Neural progenitor cell (in vitro differentiated cells): Measurements from ENCODE around the gene KLHL33. TPM values are rescaled to one million over a fixed set of nuclear protein-coding genes. Genes with fewer than 3 reads are reported as not detected.

Source experiments
- DNase-seq: peaks from one replicate; pipeline ENCODE4 v3.0.0-alpha.2; 2016; ENCODE audit warnings: low spot score
- H2AFZ ChIP-seq: fragments of 200-600 bp; sonication (generic); replicated peaks from 2 replicates; pipeline ENCODE4 v1.6.1; 2016; ENCODE audit warnings: antibody characterized with exemption
- H3F3A ChIP-seq: fragments of 200-600 bp; sonication (generic); 2 replicates; pipeline ENCODE4 v1.6.1; 2016; ENCODE audit warnings: antibody characterized with exemption, low read depth
- H3K27ac ChIP-seq: fragments of 200-600 bp; sonication (generic); 2 replicates; pipeline ENCODE4 v1.5.1; 2016; ENCODE audit warnings: mild to moderate bottlenecking
- H3K27me3 ChIP-seq: fragments of 200-600 bp; sonication (generic); 2 replicates; pipeline ENCODE4 v1.6.1; 2016; ENCODE audit warnings: mild to moderate bottlenecking, moderate library complexity
- H3K36me3 ChIP-seq: fragments of 200-600 bp; sonication (generic); 2 replicates; pipeline ENCODE4 v1.5.1; 2016
- H3K4me1 ChIP-seq: fragments of 200-600 bp; sonication (generic); 2 replicates; pipeline ENCODE4 v1.6.1; 2016; ENCODE audit warnings: mixed run types
- H3K4me2 ChIP-seq: fragments of 200-600 bp; sonication (generic); 2 replicates; pipeline ENCODE4 v1.6.1; 2016
- H3K4me3 ChIP-seq: fragments of 200-600 bp; sonication (generic); 2 replicates; pipeline ENCODE4 v1.5.1; 2016
- H3K79me2 ChIP-seq: fragments of 200-600 bp; sonication (generic); 2 replicates; pipeline ENCODE4 v1.6.1; 2016; ENCODE audit warnings: low read depth
- H3K9ac ChIP-seq: fragments of 200-600 bp; sonication (generic); 2 replicates; pipeline ENCODE4 v1.6.1; 2016
- H3K9me3 ChIP-seq: fragments of 200-600 bp; sonication (generic); 2 replicates; pipeline ENCODE4 v1.5.1; 2016; ENCODE audit warnings: low read depth
- H4K20me1 ChIP-seq: fragments of 200-600 bp; sonication (generic); 2 replicates; pipeline ENCODE4 v1.6.1; 2016; ENCODE audit warnings: low read depth
- H3K27ac Mint-ChIP-seq: 3 replicates; pipeline ENCODE4 v1.8.0; 2021; ENCODE audit warnings: mixed read lengths
- H3K27me3 Mint-ChIP-seq: 2 replicates; pipeline ENCODE4 v1.8.0; 2022; ENCODE audit warnings: low read depth, mild to moderate bottlenecking, inconsistent platforms, moderate library complexity, mixed read lengths; ENCODE audit not compliant: insufficient read depth
- H3K36me3 Mint-ChIP-seq: 3 replicates; pipeline ENCODE4 v1.8.0; 2021; ENCODE audit warnings: mixed read lengths
- H3K4me1 Mint-ChIP-seq: 3 replicates; pipeline ENCODE4 v1.8.0; 2021; ENCODE audit warnings: mixed read lengths
- H3K4me3 Mint-ChIP-seq: 3 replicates; pipeline ENCODE4 v1.8.0; 2021; ENCODE audit warnings: mild to moderate bottlenecking, moderate library complexity, mixed read lengths
- H3K9me3 Mint-ChIP-seq: 3 replicates; pipeline ENCODE4 v1.8.0; 2020; ENCODE audit warnings: mixed read lengths
- CTCF ChIP-seq: fragments of 200-600 bp; sonication (generic); IDR thresholded peaks from 2 replicates; pipeline ENCODE4 v1.5.1; 2017; ENCODE audit warnings: antibody characterized with exemption, mild to moderate bottlenecking
- EZH2 ChIP-seq: fragments of 200-600 bp; sonication (generic); IDR thresholded peaks from 2 replicates; pipeline ENCODE4 v1.6.1; 2017; ENCODE audit warnings: antibody characterized with exemption, mild to moderate bottlenecking, moderate library complexity
- EZH2phosphoT487 ChIP-seq: fragments of 200-600 bp; sonication (generic); IDR thresholded peaks from 2 replicates; pipeline ENCODE4 v1.6.1; 2017; ENCODE audit warnings: antibody characterized with exemption
- total RNA-seq: library from RNA; depleted of rRNA; stranded (reverse); fragments of >200 nt; gene quantifications from 2 replicates; pipeline ENCODE4 v1.2.3, GENCODE V29; 2015; ENCODE audit warnings: low replicate concordance

KLHL33 gene
- total RNA-seq, 1 donor from 2014 or later = not detected

GRCh38 chr14:20477211-20477876 is 41.4 kb upstream of the KLHL33 start:
- peaks cover 12% of the 10 kb centered on the region for H3K4me1 ChIP-seq
- H3K4me2 ChIP-seq = no peak overlapping the region
- Mint-ChIP-seq H3K9me3 (peaks cover 2% of the 10 kb centered on the region), H3K4me1 (peaks cover 2% of the 10 kb centered on the region), H3K36me3 (peaks cover 29% of the 10 kb centered on the region), H3K4me3 (no peak overlapping the region), H3K27ac (no peak overlapping the region), H3K27me3 (no peaks in the 10 kb centered on the region)
- no peaks in the 10 kb centered on the region for H3K9me3 ChIP-seq
- DNase-seq = no peak
- no peak overlapping the region for H2AFZ ChIP-seq
- no peaks in the 10 kb centered on the region for H3K27me3 ChIP-seq
- H3K9ac ChIP-seq = no peak overlapping the region
- no peaks in the 10 kb centered on the region for H3F3A ChIP-seq
- H3K79me2 ChIP-seq = peaks cover under 1% of the 10 kb centered on the region
- TF ChIP-seq EZH2 = no peak
- no peak for TF ChIP-seq EZH2phosphoT487
- H3K36me3 ChIP-seq = no peaks in the 10 kb centered on the region
- H3K27ac ChIP-seq = no peak overlapping the region
- no peak overlapping the region for H3K4me3 ChIP-seq
- H4K20me1 ChIP-seq = no peaks in the 10 kb centered on the region

- H3K9ac ChIP-seq = no peak overlapping the region
These were observed 40.8 kb upstream of the KLHL33 start for GRCh38 chr14:20476776-20477175.

GRCh38 chr14:20472536-20473169 is 36.7 kb upstream of the KLHL33 start:
- Histone ChIP-seq H3K9me3 (no peaks in the 10 kb centered on the region), H3K36me3 (no peaks in the 10 kb centered on the region), H3K27ac (no peak overlapping the region), H4K20me1 (no peaks in the 10 kb centered on the region), H3K4me1 (peaks cover 5% of the 10 kb centered on the region), H3K27me3 (no peaks in the 10 kb centered on the region), H3K4me2 (no peak overlapping the region), H2AFZ (no peak overlapping the region), H3K79me2 (peaks cover 28% of the 10 kb centered on the region), H3F3A (peaks cover 16% of the 10 kb centered on the region), H3K4me3 (no peak overlapping the region), H3K9ac (no peak overlapping the region)
- DNase-seq = no peak
- Mint-ChIP-seq H3K4me3 (peak overlapping the region; percentile 21), H3K36me3 (peaks cover 30% of the 10 kb centered on the region), H3K9me3 (peaks cover 2% of the 10 kb centered on the region), H3K4me1 (peaks cover 12% of the 10 kb centered on the region), H3K27me3 (peaks cover 3% of the 10 kb centered on the region), H3K27ac (no peak overlapping the region)
- TF ChIP-seq CTCF = no peak

More at GRCh38 chr14:20476776-20477175, 40.8 kb upstream of the KLHL33 start:
- Histone ChIP-seq H4K20me1 (no peaks in the 10 kb centered on the region), H3K4me2 (no peak overlapping the region), H3K27ac (no peak overlapping the region), H3K4me3 (no peak overlapping the region), H3K36me3 (no peaks in the 10 kb centered on the region), H3K4me1 (peaks cover 6% of the 10 kb centered on the region), H3K79me2 (peaks cover 7% of the 10 kb centered on the region), H2AFZ (no peak overlapping the region), H3F3A (no peaks in the 10 kb centered on the region), H3K27me3 (no peaks in the 10 kb centered on the region), H3K9me3 (no peaks in the 10 kb centered on the region)
- no peak for DNase-seq
- Mint-ChIP-seq H3K4me3 (no peak overlapping the region), H3K4me1 (no peaks in the 10 kb centered on the region), H3K9me3 (peaks cover 2% of the 10 kb centered on the region), H3K27me3 (no peaks in the 10 kb centered on the region), H3K27ac (no peak overlapping the region), H3K36me3 (peaks cover 30% of the 10 kb centered on the region)
- TF ChIP-seq EZH2phosphoT487 (no peak), EZH2 (no peak), CTCF (no peak)

GRCh38 chr14:20470603-20470901 is 34.6 kb upstream of the KLHL33 start:
- peaks cover 2% of the 10 kb centered on the region for H3K9me3 Mint-ChIP-seq
- peaks cover 28% of the 10 kb centered on the region for H3K79me2 ChIP-seq
- H2AFZ ChIP-seq = no peak overlapping the region
- peaks cover 12% of the 10 kb centered on the region for H3K4me1 Mint-ChIP-seq
- H3K27me3 Mint-ChIP-seq = peaks cover 3% of the 10 kb centered on the region
- DNase-seq = no peak
- no peak overlapping the region for H3K9ac ChIP-seq
- H3K4me3 ChIP-seq = peak overlapping the region; percentile 70
- H3K27ac Mint-ChIP-seq = no peak overlapping the region
- TF ChIP-seq EZH2 = no peak
- TF ChIP-seq CTCF = no peak
- no peak for TF ChIP-seq EZH2phosphoT487
- peaks cover 16% of the 10 kb centered on the region for H3F3A ChIP-seq
- H3K4me3 Mint-ChIP-seq = peak overlapping the region; percentile 96
- no peaks in the 10 kb centered on the region for H3K9me3 ChIP-seq
- no peaks in the 10 kb centered on the region for H4K20me1 ChIP-seq
- no peaks in the 10 kb centered on the region for H3K27me3 ChIP-seq
- H3K4me1 ChIP-seq = peaks cover 5% of the 10 kb centered on the region
- no peaks in the 10 kb centered on the region for H3K36me3 ChIP-seq
- H3K36me3 Mint-ChIP-seq = peaks cover 16% of the 10 kb centered on the region
- peak overlapping the region; percentile 76 for H3K4me2 ChIP-seq
- H3K27ac ChIP-seq = no peak overlapping the region
